Esophagus muscularis mucosa (tissue), 3 donors: ENCODE data around the gene DACT2.

Experiments used
- POLR2A ChIP-seq: fragments of 450-650 bp; IDR thresholded peaks from one replicate; pipeline ENCODE4 v1.6.1; 2017; ENCODE audit warnings: antibody characterized with exemption, moderate library complexity, mild to moderate bottlenecking, low read depth
- TF ChIP-seq, protein P1 (sequence below), 3 experiments: fragments of 200-600 bp in 2 of 3; fragments of 450-650 bp in 1 of 3; sonication (generic) in 2 of 3; IDR thresholded peaks; one replicate each; pipeline ENCODE4 v1.5.1; 2017 to 2019; ENCODE audit warnings: antibody characterized with exemption in 3 of 3, mild to moderate bottlenecking in 2 of 3, moderate library complexity in 1 of 3

DNA sequence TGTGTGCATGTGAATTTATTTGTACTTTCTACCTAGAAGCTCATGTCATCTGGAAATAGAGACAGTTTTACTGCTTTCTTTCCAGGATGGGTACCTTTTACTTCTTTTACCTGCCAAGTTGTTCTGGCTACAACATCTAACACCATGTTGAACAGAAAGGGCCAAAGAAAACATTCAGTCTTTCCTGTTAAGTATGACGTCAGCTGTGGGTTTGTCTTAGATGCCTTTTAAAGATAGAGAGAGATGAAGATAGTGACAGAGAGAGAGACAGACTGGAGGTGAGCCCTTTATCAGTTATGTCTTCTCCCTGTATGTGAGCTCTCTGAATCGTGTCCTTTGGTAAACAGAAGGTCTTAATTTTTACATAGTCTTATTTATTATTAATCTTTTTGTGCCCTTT, 3.4 kb upstream of the DACT2 start:
- no peak for TF ChIP-seq POLR2A
- TF ChIP-seq, protein P1, sequence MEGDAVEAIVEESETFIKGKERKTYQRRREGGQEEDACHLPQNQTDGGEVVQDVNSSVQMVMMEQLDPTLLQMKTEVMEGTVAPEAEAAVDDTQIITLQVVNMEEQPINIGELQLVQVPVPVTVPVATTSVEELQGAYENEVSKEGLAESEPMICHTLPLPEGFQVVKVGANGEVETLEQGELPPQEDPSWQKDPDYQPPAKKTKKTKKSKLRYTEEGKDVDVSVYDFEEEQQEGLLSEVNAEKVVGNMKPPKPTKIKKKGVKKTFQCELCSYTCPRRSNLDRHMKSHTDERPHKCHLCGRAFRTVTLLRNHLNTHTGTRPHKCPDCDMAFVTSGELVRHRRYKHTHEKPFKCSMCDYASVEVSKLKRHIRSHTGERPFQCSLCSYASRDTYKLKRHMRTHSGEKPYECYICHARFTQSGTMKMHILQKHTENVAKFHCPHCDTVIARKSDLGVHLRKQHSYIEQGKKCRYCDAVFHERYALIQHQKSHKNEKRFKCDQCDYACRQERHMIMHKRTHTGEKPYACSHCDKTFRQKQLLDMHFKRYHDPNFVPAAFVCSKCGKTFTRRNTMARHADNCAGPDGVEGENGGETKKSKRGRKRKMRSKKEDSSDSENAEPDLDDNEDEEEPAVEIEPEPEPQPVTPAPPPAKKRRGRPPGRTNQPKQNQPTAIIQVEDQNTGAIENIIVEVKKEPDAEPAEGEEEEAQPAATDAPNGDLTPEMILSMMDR (IDR thresholded peaks at IDR 0.05), result no peak
